ENCODE results near the gene CNGA3. TPM values are rescaled to one million over a fixed set of nuclear protein-coding genes. Genes with fewer than 3 reads are reported as not detected.

The CNGA3 gene
- total and polyA plus RNA-seq, 2 of the 8 experiments (the other 6 are each of a cell fraction or from before 2014, with no cell fraction given) = 0.02 TPM; not detected in 1

DNA sequence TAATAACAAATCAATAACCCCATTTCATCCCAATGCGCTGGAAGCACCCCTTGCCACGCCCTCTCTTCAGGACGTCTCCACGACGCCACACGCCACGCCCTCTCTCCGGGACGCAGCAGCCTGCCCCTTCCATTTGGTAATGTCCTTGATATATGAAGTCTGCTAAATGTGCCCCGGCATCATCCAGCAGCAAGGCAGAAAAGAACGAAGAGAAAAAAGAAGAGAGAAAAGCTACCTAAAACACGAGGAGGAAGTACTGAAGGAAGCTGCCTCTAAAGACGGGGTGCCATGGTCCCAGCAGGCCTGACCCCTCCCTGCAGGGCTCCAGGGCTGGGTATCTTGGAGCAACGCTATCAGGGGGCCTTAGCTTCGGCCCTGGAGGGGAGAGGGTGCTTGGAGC is 41.8 kb downstream of the CNGA3 start (continued):
- no peak for TF ChIP-seq CHD7 (IDR thresholded peaks at IDR 0.05; ENCODE audit: insufficient replicate concordance, low read length)
- no peak for TF ChIP-seq SP1 (IDR thresholded peaks at IDR 0.05; ENCODE audit: low read depth, low read length)
- no peak for TF ChIP-seq TAF1 (IDR thresholded peaks at IDR 0.05; ENCODE audit: low read depth, low read length)
- no peak for TF ChIP-seq CTCF (IDR thresholded peaks at IDR 0.05; ENCODE audit: control extremely low read depth in 1 of 3, insufficient read depth in 1 of 3, low read depth in 1 of 3, low read length in 3 of 3)
- no peak for TF ChIP-seq CREB1 (IDR thresholded peaks at IDR 0.05)
- TF ChIP-seq SRF (IDR thresholded peaks at IDR 0.05; ENCODE audit: low read depth, low read length) = no peak
- no peak for TF ChIP-seq POU5F1 (IDR thresholded peaks at IDR 0.05; ENCODE audit: low read depth, low read length)
